ENCODE measurements around the gene PPP1R13B. TPM values are rescaled to one million over a fixed set of nuclear protein-coding genes. Genes with fewer than 3 reads are reported as not detected.

Gene PPP1R13B
- total RNA-seq, 1 experiment from 2014 or later, result 10.3 TPM

- no peak overlapping the region for H3K4me3 Mint-ChIP-seq
- peak overlapping the region; percentile 66; the same call in 1 of the 2 replicates for H3K27ac Mint-ChIP-seq
These were observed 118.7 kb downstream of the PPP1R13B start for GRCh38 chr14:103728721-103729120.

More at GRCh38 chr14:103728721-103729120, 118.7 kb downstream of the PPP1R13B start:
- TF ChIP-seq FOXP1 (CRISPR knock-in tag; IDR thresholded peaks at IDR 0.05; ENCODE audit: borderline replicate concordance) (no peak), MYBL2 (CRISPR knock-in tag; IDR thresholded peaks at IDR 0.05) (no peak), ZNF281 (CRISPR knock-in tag; IDR thresholded peaks at IDR 0.05) (no peak), ZNF396 (CRISPR knock-in tag; IDR thresholded peaks at IDR 0.05; ENCODE audit: borderline replicate concordance) (no peak), IRF1 (CRISPR knock-in tag; IDR thresholded peaks at IDR 0.05) (no peak), ATF6 (CRISPR knock-in tag; IDR thresholded peaks at IDR 0.05) (no peak), ELF4 (CRISPR knock-in tag; IDR thresholded peaks at IDR 0.05; ENCODE audit: low read depth) (no peak), HMGA2 (CRISPR knock-in tag; IDR thresholded peaks at IDR 0.05) (no peak), ZNF416 (CRISPR knock-in tag; IDR thresholded peaks at IDR 0.05) (no peak), NR1H2 (CRISPR knock-in tag; IDR thresholded peaks at IDR 0.05) (no peak), RELA (CRISPR knock-in tag; IDR thresholded peaks at IDR 0.05; ENCODE audit: borderline replicate concordance) (no peak), ETV6 (CRISPR knock-in tag; IDR thresholded peaks at IDR 0.05) (no peak), ZNF317 (CRISPR knock-in tag; IDR thresholded peaks at IDR 0.05; ENCODE audit: borderline replicate concordance, low read depth) (no peak), PRDM15 (CRISPR knock-in tag; IDR thresholded peaks at IDR 0.05) (no peak), CREM (CRISPR knock-in tag; IDR thresholded peaks at IDR 0.05) (no peak), ZNF512 (CRISPR knock-in tag; IDR thresholded peaks at IDR 0.05; ENCODE audit: borderline replicate concordance) (no peak), OVOL2 (CRISPR knock-in tag; IDR thresholded peaks at IDR 0.05; ENCODE audit: borderline replicate concordance) (no peak), ZNF532 (CRISPR knock-in tag; IDR thresholded peaks at IDR 0.05; ENCODE audit: borderline replicate concordance) (no peak), AR (CRISPR knock-in tag; IDR thresholded peaks at IDR 0.05) (no peak), NFATC4 (CRISPR knock-in tag; IDR thresholded peaks at IDR 0.05) (no peak)
- CTCF ChIA-PET, result interaction anchor here (1.0 to 1.1 kb wide), 2 partner anchors 9 to 178 kb away, joined by 3 to 4 read pairs; no protein-coding TSS in a partner anchor
- H3K4me1 Mint-ChIP-seq, result no peaks in the 10 kb centered on the region
- H3K36me3 Mint-ChIP-seq, result peaks cover 20% of the 10 kb centered on the region
- ATAC-seq, result no peak
- H3K27me3 Mint-ChIP-seq (ENCODE audit: low read depth), result no peaks in the 10 kb centered on the region
- DNase-seq (ENCODE audit: low spot score), result no peak
- no peaks in the 10 kb centered on the region for H3K9me3 Mint-ChIP-seq
- POLR2A ChIA-PET, result no interaction called here

Data from WTC11 (cell line).